ENCODE data around the gene RIC1.

The RIC1 gene

GRCh38 chr9:5805478-5805877 lies 176.6 kb downstream of the RIC1 start:
- no peak overlapping the region for H3K27ac Mint-ChIP-seq
- no peak for ATAC-seq (ENCODE audit: low read depth)
- H3K9me3 Mint-ChIP-seq = no peaks in the 10 kb centered on the region
- peaks cover 19% of the 10 kb centered on the region for H3K36me3 Mint-ChIP-seq
- no peaks in the 10 kb centered on the region for H3K27me3 Mint-ChIP-seq
- no peak overlapping the region for H3K4me3 Mint-ChIP-seq
- no peak for DNase-seq (ENCODE audit: low spot score in 2 of 2)
- no peaks in the 10 kb centered on the region for H3K4me1 Mint-ChIP-seq

- Mint-ChIP-seq H3K4me3 (no peak overlapping the region), H3K27ac (no peak overlapping the region), H3K9me3 (no peaks in the 10 kb centered on the region), H3K36me3 (peaks cover 32% of the 10 kb centered on the region), H3K27me3 (no peaks in the 10 kb centered on the region), H3K4me1 (peaks cover 2% of the 10 kb centered on the region)
- ATAC-seq (ENCODE audit: low read depth) = no peak
- DNase-seq (ENCODE audit: low spot score in 2 of 2) = no peak
Observed at GRCh38 chr9:5811751-5812150, 182.8 kb downstream of the RIC1 start.

GRCh38 chr9:5813824-5814223 lies 184.9 kb downstream of the RIC1 start:
- Mint-ChIP-seq H3K9me3 (peaks cover 2% of the 10 kb centered on the region), H3K4me3 (no peak overlapping the region), H3K27ac (no peak overlapping the region), H3K4me1 (peaks cover 2% of the 10 kb centered on the region), H3K36me3 (peaks cover 33% of the 10 kb centered on the region), H3K27me3 (no peaks in the 10 kb centered on the region)
- ATAC-seq (ENCODE audit: low read depth) = no peak
- DNase-seq (ENCODE audit: low spot score in 2 of 2) = no peak

- H3K36me3 Mint-ChIP-seq = peaks cover 31% of the 10 kb centered on the region
- H3K27me3 Mint-ChIP-seq = no peaks in the 10 kb centered on the region
- DNase-seq (ENCODE audit: low spot score in 2 of 2) (no peak), ATAC-seq (ENCODE audit: low read depth) (no peak)
- H3K27ac Mint-ChIP-seq = no peak overlapping the region
- H3K4me3 Mint-ChIP-seq = no peak overlapping the region
- H3K9me3 Mint-ChIP-seq = peaks cover 2% of the 10 kb centered on the region
- H3K4me1 Mint-ChIP-seq = peaks cover 2% of the 10 kb centered on the region
Observed at GRCh38 chr9:5815461-5815860, 186.6 kb downstream of the RIC1 start.

- DNase-seq (ENCODE audit: low spot score in 2 of 2) (no peak), ATAC-seq (ENCODE audit: low read depth) (no peak)
- Mint-ChIP-seq H3K36me3 (peaks cover 21% of the 10 kb centered on the region), H3K27me3 (no peaks in the 10 kb centered on the region), H3K4me3 (no peak overlapping the region), H3K4me1 (peaks cover 2% of the 10 kb centered on the region), H3K9me3 (peaks cover 2% of the 10 kb centered on the region), H3K27ac (no peak overlapping the region)
Observed at GRCh38 chr9:5817862-5818261, 189.0 kb downstream of the RIC1 start.

GRCh38 chr9:5818424-5819142 lies 189.7 kb downstream of the RIC1 start:
- DNase-seq (ENCODE audit: low spot score in 2 of 2) = no peak
- Mint-ChIP-seq H3K4me3 (no peak overlapping the region), H3K27ac (no peak overlapping the region), H3K27me3 (no peaks in the 10 kb centered on the region), H3K36me3 (peaks cover 21% of the 10 kb centered on the region), H3K9me3 (peaks cover 2% of the 10 kb centered on the region), H3K4me1 (peaks cover 2% of the 10 kb centered on the region)
- ATAC-seq (ENCODE audit: low read depth) = no peak

GRCh38 chr9:5819174-5819573 lies 190.3 kb downstream of the RIC1 start:
- no peaks in the 10 kb centered on the region for H3K27me3 Mint-ChIP-seq
- DNase-seq (ENCODE audit: low spot score in 2 of 2) (no peak), ATAC-seq (ENCODE audit: low read depth) (no peak)
- H3K27ac Mint-ChIP-seq = no peak overlapping the region
- peaks cover 2% of the 10 kb centered on the region for H3K9me3 Mint-ChIP-seq
- peaks cover 21% of the 10 kb centered on the region for H3K36me3 Mint-ChIP-seq
- H3K4me3 Mint-ChIP-seq = no peak overlapping the region
- peaks cover 2% of the 10 kb centered on the region for H3K4me1 Mint-ChIP-seq

- DNase-seq (ENCODE audit: low spot score in 2 of 2) (no peak), ATAC-seq (ENCODE audit: low read depth) (no peak)
- Mint-ChIP-seq H3K4me3 (no peak overlapping the region), H3K36me3 (peaks cover 20% of the 10 kb centered on the region), H3K27me3 (no peaks in the 10 kb centered on the region), H3K9me3 (peaks cover 2% of the 10 kb centered on the region), H3K27ac (no peak overlapping the region), H3K4me1 (no peaks in the 10 kb centered on the region)
Observed at GRCh38 chr9:5820425-5820824, 191.5 kb downstream of the RIC1 start.

GRCh38 chr9:5825223-5825622 lies 196.3 kb downstream of the RIC1 start:
- Mint-ChIP-seq H3K4me1 (peaks cover 6% of the 10 kb centered on the region), H3K4me3 (no peak overlapping the region), H3K36me3 (peaks cover 9% of the 10 kb centered on the region), H3K27ac (no peak overlapping the region), H3K27me3 (no peaks in the 10 kb centered on the region), H3K9me3 (no peaks in the 10 kb centered on the region)
- no peak for DNase-seq (ENCODE audit: low spot score in 2 of 2)
- no peak for ATAC-seq (ENCODE audit: low read depth)

All from memory B cell (primary cell).